ENCODE data around the gene SLC38A10. TPM values are rescaled to one million over a fixed set of nuclear protein-coding genes. Genes with fewer than 3 reads are reported as not detected.

Gene SLC38A10
- total RNA-seq, 1 experiment from 2014 or later: 75.1 TPM

DNA sequence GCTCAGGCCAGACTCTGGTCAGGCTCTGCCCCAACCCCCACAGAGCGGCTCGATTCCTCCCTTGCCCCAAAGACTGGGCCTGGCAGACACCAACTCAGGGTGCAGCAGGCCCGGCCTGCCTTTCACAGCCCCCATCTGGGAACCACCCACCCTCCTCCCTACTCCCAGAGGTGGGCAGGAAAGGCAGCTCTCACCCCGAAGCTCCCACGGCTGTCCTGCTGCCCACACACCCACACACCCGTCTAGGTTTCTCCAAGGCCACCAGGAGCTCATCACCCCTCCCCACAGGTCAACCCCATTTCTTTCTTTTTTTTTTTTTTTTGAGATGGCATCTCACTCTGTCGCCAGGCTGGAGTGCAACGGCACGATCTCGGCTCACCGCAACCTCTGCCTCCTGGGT lies 76.1 kb downstream of the SLC38A10 start:
- TF ChIP-seq EZH2 (IDR thresholded peaks at IDR 0.05; ENCODE audit: borderline replicate concordance, low read depth, low read length, poor library complexity, severe bottlenecking) (no peak), CTCF (conservative IDR thresholded peaks at IDR 0.05; ENCODE audit: low read depth, low read length) (no peak)
- no peaks in the 10 kb centered on the region for H3K27me3 ChIP-seq (replicated peaks; ENCODE audit: insufficient read depth, low read depth, low read length, poor library complexity)
- H3K27ac ChIP-seq (ENCODE audit: low read depth, low read length, poor library complexity, severe bottlenecking): no peak overlapping the region
- ChIA-PET POLR2A (ENCODE audit: low non-redundant PET) (no interaction called here), CTCF (no interaction called here)
- no peak overlapping the region for H3K4me3 ChIP-seq (ENCODE audit: low read depth, low read length, poor library complexity, severe bottlenecking)
- BruUV-seq (replicated peaks): no TSS peak
- H3K36me3 ChIP-seq (ENCODE audit: insufficient read depth, low read length, poor library complexity, severe bottlenecking): no peaks in the 10 kb centered on the region
- H3K4me1 ChIP-seq (ENCODE audit: insufficient read depth, low read length, poor library complexity, severe bottlenecking): peaks cover 10% of the 10 kb centered on the region
- intact Hi-C loops (cut with micrococcal nuclease; ENCODE audit: unreplicated experiment): no loop called here
- no peaks in the 10 kb centered on the region for H3K9me3 ChIP-seq (ENCODE audit: low read depth, low read length, poor library complexity, severe bottlenecking)
- DNase-seq (ENCODE audit: low spot score): no peak

GRCh38 chr17:81218459-81218858 lies 76.6 kb downstream of the SLC38A10 start:
- intact Hi-C loops (cut with micrococcal nuclease; ENCODE audit: unreplicated experiment): no loop called here
- Histone ChIP-seq H3K36me3 (ENCODE audit: insufficient read depth, low read length, poor library complexity, severe bottlenecking) (no peaks in the 10 kb centered on the region), H3K4me1 (ENCODE audit: insufficient read depth, low read length, poor library complexity, severe bottlenecking) (peaks cover 8% of the 10 kb centered on the region), H3K9me3 (ENCODE audit: low read depth, low read length, poor library complexity, severe bottlenecking) (no peaks in the 10 kb centered on the region), H3K4me3 (ENCODE audit: low read depth, low read length, poor library complexity, severe bottlenecking) (no peak overlapping the region), H3K27ac (ENCODE audit: low read depth, low read length, poor library complexity, severe bottlenecking) (no peak overlapping the region), H3K27me3 (replicated peaks; ENCODE audit: insufficient read depth, low read depth, low read length, poor library complexity) (no peaks in the 10 kb centered on the region)
- BruUV-seq (replicated peaks): no TSS peak
- TF ChIP-seq CTCF (conservative IDR thresholded peaks at IDR 0.05; ENCODE audit: low read depth, low read length) (no peak), EZH2 (IDR thresholded peaks at IDR 0.05; ENCODE audit: borderline replicate concordance, low read depth, low read length, poor library complexity, severe bottlenecking) (no peak)
- no peak for DNase-seq (ENCODE audit: low spot score)
- ChIA-PET POLR2A (ENCODE audit: low non-redundant PET) (no interaction called here), CTCF (no interaction called here)

DNA sequence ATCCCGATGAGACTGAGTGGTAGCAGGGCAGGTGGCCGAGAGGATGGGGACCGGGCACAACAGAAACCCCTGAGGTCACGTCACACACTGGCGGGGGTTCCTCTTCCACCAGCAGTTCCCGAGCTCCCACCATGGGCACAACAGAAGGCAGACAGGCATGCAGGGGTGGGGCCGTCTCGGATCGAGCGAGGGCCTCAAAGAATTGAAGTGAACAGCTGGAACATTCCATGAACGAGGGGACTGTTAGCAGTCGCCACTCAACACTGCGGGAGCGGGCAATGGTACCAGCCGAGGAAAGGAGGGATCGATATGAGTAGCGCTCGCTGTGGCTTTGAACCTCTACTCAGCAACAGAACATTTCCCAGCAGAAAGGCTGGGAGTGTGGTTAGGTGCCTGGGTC lies 77.6 kb downstream of the SLC38A10 start:
- Histone ChIP-seq H3K4me1 (ENCODE audit: insufficient read depth, low read length, poor library complexity, severe bottlenecking) (peaks cover 5% of the 10 kb centered on the region), H3K36me3 (ENCODE audit: insufficient read depth, low read length, poor library complexity, severe bottlenecking) (no peaks in the 10 kb centered on the region), H3K9me3 (ENCODE audit: low read depth, low read length, poor library complexity, severe bottlenecking) (no peaks in the 10 kb centered on the region), H3K4me3 (ENCODE audit: low read depth, low read length, poor library complexity, severe bottlenecking) (no peak overlapping the region), H3K27ac (ENCODE audit: low read depth, low read length, poor library complexity, severe bottlenecking) (no peak overlapping the region), H3K27me3 (replicated peaks; ENCODE audit: insufficient read depth, low read depth, low read length, poor library complexity) (no peaks in the 10 kb centered on the region)
- ChIA-PET CTCF (no interaction called here), POLR2A (ENCODE audit: low non-redundant PET) (no interaction called here)
- TF ChIP-seq CTCF (conservative IDR thresholded peaks at IDR 0.05; ENCODE audit: low read depth, low read length) (no peak), EZH2 (IDR thresholded peaks at IDR 0.05; ENCODE audit: borderline replicate concordance, low read depth, low read length, poor library complexity, severe bottlenecking) (no peak)
- DNase-seq (ENCODE audit: low spot score): no peak
- intact Hi-C loops (cut with micrococcal nuclease; ENCODE audit: unreplicated experiment): no loop called here
- no TSS peak for BruUV-seq (replicated peaks)
